HG03025 (cell line): ENCODE measurements around the gene LIX1L.
A peak's percentile ranks its signal among the peaks of the same experiment; 100 is the strongest.

Source experiments
- ATAC-seq: cut with Tn5 transposase; IDR thresholded peaks from one replicate; pipeline ENCODE4 v1.9.1; 2021; ENCODE audit warnings: mild to moderate bottlenecking, moderate library complexity; ENCODE audit not compliant: unreplicated experiment, low FRiP score

LIX1L gene

DNA sequence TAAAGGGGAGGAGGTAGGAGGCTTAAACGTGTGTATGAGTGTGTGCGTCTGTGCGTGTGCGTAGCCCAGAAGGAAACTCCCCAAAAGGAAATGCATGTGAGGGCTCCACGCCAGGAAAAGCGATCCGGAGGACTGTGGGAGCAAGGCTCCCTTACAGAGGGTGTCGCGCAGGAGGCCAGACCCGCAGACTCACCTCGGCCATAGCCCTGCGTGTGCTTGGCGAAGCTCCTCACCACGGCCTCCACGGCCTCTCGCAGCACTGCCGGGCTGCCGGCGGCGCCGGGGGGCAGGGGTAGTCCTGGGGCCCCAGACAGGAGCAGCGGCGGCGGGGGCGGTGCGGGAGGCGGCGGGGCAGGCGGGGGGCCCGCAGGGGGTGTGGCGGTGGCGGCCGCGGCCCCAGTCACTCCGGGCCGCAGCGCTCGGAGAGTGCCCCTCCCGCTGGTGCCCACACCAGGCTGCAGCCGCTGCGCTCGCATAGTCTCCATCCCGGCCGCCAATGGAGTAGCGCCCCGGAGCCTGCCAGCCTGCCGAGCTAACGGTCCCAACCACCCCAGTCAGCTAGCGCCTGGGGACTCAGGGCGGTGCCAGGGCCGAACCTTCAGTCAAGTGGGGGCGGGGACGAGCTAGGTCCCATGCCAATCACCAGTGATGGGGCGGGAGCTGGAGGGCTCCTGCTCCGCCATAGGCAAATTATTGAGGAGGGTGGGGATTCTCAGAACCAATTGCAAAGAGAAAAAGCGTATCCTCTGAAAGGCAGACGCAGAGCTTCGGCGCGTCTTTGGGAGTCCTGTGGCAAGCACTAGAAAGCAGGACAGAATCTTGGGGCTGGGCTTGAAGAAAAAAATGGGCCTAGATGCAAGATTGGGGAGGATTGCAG is at the start of gene LIX1L:
TSS of gene LIX1L (minus strand) at position 575 of the 877 bp plus-strand sequence. CDS start at position 485, 90 bp downstream.
- peak; percentile 82 for ATAC-seq

GRCh38 chr1:146001709-146002108 is 43.9 kb upstream of the LIX1L start:
- ATAC-seq: no peak

GRCh38 chr1:145999321-146000024 is 41.7 kb upstream of the LIX1L start:
- ATAC-seq: no peak

DNA sequence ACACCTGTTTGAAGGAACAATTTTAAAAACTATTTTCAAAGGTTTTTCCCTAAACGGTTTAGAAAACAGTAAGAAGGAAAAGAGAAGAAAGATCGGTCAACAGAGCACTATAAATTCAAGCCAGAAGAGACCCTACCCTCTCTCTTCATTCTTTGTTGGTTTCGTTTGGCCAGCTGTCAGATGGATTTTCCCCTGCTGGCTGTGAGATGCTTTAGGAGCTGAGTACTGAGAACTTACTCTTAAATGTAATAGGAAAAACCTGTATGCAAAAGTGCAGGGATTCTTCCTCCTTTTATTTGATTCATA is 39.9 kb upstream of the LIX1L start:
- no peak for ATAC-seq

GRCh38 chr1:145997016-145997717 is 39.4 kb upstream of the LIX1L start:
- peak; percentile 25 for ATAC-seq

GRCh38 chr1:145996433-145997015 is 38.7 kb upstream of the LIX1L start, which contains the start of gene TXNIP:
TSS of gene TXNIP (minus strand) at chr1:145996579. CDS start at chr1:145996266, 313 bp downstream.
- peak; percentile 77 for ATAC-seq

- no peak for ATAC-seq
Observed at GRCh38 chr1:145995964-145996432, 38.2 kb upstream of the LIX1L start.

DNA sequence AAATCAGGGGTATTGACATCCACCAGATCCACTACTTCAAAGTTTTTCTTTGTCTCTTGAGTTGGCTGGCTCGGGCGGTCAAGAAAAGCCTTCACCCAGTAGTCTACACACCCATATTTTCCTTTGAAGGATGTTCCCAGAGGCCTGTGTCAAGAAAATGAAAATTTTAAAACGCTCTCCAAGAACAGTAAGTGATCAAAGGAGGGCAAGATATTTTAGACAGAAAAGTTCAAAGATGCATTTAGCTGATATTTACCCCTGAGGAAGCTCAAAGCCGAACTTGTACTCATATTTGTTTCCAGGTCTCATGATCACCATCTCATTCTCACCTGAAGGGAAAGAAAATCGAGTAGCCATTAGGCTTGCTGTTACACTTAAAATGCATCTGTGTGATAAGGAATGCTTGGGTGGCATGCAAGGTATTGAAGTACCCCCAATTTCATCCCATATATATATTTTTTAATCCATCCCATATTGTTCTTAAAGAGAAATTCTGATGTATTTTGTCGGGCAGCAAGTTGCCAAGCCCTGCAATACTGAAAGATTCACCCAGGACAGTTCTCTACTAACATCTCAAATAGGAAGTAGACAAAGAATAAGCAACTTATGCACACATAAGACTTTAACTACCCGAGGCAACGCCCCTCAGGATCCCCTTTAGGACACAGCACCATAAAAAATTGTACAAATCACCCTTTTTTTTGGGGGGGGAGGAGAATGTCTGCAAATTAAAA is 37.5 kb upstream of the LIX1L start:
- ATAC-seq: no peak

- ATAC-seq: no peak
Observed at GRCh38 chr1:145994391-145995120, 36.7 kb upstream of the LIX1L start.

- no peak for ATAC-seq
Observed at GRCh38 chr1:145993618-145994390, 36.0 kb upstream of the LIX1L start.

DNA sequence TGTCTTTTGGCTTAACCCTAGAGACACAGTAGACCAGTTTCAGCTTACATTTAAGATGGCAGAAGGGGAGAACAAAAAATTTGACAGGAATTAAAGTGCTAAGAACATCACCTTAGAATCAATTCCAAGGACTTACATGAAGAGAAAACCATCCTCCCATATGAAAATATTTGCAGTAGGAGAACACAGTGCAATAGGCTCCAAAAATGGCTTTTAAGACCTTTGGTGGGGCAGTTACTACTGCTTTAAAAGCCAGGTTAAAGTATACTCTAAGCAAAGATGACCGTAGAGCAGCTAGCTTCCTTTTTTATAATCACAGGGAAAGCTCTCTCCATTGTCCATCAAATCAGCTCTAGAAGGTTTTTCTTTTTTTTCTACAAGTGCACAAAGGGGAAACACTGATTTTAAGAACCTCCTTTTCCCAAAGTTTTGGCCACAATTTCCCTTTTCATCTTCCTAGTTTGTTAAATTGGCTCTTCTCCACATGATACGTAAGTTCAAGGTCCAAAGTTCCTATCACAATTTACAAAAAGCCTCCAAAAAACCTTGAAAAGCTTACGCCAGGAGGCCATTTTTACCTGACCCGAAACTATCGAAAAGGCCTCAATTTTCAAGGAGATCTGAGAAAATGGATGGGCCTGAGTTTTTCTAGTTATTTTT is 35.3 kb upstream of the LIX1L start:
- no peak for ATAC-seq

DNA sequence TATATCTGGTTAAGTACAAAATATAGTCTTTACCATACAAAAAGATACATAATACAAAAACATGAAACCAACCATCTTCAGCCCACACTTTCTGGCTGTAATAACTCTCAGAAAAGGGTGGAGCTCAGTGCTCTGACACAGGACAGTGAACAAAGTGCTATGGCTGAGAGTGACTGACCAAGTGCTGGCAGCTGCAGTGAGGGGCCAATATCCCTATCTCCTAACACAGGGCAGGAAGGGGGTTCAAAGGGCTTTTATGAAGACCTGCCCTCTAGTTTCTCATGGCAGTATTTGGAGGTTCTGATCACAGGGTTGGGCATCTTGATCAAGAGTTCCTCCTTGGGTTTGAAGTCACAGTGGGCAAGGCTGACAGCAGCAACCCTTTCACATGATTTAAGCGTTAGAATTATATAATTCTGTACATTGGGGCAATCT is 34.7 kb upstream of the LIX1L start:
- ATAC-seq: no peak

- ATAC-seq: no peak
Observed at GRCh38 chr1:145991735-145992412, 34.1 kb upstream of the LIX1L start.

DNA sequence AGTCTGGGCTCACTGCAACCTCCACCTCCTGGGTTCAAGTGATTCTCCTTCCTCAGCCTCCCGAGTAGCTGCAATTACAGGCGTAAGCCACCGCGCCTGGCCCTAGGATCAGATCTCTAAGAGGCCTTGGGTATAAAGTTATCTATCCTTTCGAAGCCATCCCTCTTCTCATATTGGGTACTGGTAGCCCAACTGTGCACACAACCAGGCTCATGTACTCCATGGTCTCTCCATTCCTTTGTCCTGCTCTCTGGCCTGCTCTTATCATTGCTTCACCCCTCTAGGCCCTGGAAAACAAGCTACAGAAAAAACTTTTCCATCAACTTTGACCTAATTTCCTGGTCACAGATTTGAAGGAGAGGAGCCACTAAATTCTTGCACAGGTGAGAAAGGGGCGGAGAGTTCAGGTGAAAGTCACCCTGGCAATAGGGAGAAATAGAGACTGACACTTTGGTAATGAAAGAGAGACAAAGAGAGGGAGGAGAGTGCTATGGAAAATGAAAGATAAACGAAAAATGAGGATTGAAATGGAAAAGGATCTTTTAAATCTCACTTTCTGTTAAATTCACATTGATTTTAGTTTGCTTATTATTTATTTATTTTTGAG is 32.5 kb upstream of the LIX1L start:
- ATAC-seq: no peak

DNA sequence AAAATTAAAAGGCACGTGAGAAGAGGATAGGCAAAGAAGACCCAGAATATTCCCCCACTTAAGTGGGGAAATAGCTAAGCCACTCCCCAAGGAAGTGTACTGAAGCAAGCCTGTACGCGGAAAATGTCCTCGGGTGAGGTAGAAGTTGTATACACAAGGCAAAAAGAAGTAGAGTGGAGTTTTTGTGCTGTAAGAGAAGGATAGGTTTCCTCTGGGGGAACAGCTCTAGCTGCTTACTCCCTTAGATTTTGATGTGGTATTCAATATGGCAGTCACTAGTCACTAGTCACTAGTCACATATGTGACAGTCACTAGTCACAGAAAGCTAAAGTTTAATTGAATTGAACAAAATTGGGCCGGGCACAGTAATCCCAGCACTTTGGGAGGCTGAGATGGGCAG is 31.0 kb upstream of the LIX1L start:
- no peak for ATAC-seq

DNA sequence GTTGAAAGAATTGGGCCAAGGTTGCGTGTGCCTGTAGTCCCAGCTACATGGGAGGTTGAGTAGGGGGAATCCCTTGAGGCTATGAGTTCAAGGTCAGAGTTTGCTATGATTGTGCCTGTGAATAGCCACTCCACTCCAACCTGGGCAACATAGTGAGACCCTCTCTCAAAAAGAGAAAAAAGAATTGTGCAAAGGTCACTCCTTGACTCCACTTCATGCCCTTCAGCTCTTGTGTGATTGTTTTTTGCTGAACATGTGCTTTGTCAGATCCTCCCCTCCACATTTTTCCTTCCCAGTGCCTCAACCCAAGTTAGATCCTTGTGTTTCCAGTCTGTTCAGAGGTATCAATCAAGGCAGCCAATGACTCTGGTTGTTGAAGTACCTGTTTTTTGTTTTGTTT is 30.1 kb upstream of the LIX1L start:
- no peak for ATAC-seq

- ATAC-seq: no peak
Observed at GRCh38 chr1:145986551-145986950, 28.7 kb upstream of the LIX1L start.
